HG03520 (cell line): ENCODE data around the gene ATP6V0E2.
"Not testable (repeated sequence)": the region's sequence is repeated elsewhere in the genome, so short reads cannot be mapped to it uniquely, and the experiment has no call there.

Experiments
- ATAC-seq: cut with Tn5 transposase; IDR thresholded peaks from one replicate; pipeline ENCODE4 v1.9.1; 2021; ENCODE audit warnings: mild to moderate bottlenecking, moderate library complexity; ENCODE audit not compliant: unreplicated experiment

ATP6V0E2 gene

GRCh38 chr7:149877890-149878522, 4.2 kb downstream of the ATP6V0E2 start:
- no peak for ATAC-seq

- ATAC-seq: no peak
Observed at GRCh38 chr7:149878523-149878921, 4.8 kb downstream of the ATP6V0E2 start.

DNA sequence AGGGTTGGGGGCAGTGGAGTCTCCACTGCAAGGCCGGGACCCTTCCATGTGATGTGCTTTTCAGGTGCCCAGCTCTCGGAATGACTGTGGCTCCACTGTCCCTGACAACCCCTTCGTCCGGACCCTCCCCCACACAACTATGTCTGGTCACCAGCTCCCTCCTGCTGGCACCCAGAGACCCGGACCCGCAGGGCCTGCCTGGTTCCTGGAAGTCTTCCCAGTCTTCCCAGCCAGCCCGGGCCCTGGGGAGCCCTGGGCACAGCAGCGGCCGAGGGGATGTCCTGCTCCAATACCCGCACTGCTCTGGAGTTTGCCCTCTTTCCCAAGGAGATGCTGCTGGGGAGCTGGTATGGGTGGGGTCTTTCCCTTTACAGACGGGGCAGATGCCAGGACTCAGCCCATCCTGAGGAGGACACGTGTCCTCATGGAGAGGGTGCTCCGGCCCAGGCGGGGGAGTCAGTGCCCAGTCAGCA, 5.5 kb downstream of the ATP6V0E2 start:
- ATAC-seq: no peak

DNA sequence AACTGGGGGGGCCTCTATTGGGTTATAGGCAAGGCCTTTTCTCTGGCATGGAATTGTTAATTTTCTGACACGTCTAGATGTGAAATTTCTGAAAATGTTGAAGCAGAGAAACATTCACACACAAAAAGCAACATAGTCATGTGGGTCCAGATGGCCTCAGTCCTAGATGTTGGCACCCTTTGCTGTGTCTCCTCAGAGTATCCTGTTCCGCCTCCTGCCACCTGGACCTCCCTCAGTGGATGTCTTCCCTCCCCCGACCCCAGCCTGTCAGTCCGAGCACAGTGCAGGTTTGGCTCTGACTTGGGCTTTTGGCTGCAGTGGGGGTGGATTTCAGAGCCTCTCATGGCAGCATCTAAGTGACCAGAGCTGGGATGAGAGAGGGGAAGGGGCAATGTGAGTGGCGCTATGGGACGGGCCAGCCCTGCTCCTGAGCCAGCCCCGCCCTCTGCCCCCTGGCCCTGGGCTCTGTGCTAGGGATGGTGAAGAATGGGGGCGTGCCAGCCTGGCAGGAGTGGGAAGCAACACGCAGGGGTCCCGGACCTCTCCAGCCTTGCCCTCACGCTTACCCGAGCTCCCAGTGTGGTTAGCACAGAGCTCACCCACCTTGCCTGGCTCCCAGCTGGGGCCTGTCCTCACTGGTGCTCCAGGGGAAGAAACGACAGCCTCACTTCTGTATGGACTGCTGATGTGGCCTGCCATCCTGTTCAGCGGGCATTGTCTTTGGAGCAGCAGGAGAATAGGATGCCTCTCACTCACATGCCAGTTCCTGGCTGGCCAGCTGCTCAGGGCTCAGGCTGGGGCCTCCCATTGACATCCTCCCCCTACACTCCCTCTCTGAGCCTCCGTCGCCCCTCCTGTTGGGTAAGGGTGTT, 6.2 kb downstream of the ATP6V0E2 start:
- no peak for ATAC-seq

DNA sequence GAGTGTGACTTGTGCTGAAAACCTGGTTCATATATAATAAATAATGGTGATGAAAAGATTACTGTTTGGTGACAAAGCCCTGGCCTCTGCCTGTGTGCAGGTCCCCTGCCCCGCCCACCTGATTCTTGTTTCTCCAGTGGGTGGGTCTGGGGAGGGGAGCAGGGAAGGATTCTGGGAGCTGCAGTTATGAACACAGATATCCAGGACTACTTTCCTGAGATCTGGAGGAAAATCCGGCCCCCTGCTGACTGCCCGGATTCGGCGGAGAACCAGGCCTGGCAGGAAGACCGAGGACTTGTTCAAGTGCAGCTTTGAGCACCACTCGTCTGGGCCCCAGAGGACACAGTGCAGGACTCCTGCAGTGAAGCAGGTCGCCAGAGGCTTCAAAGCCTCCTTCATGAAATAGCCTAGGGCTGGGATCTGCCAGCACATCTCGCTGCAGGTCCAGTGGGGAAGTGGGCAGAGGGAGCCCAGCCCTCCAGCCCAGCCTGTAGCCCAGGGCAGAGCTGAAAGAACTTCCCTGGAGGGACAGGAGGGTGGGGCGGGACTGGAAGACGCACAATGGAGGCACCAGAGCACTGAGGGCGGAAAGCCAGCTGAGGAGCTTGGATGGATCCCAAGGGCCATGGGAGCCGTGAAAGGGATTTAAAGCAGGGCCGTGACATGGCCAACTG, 7.0 kb downstream of the ATP6V0E2 start:
- no peak for ATAC-seq

GRCh38 chr7:149881328-149882247, 7.8 kb downstream of the ATP6V0E2 start:
- ATAC-seq: no peak

DNA sequence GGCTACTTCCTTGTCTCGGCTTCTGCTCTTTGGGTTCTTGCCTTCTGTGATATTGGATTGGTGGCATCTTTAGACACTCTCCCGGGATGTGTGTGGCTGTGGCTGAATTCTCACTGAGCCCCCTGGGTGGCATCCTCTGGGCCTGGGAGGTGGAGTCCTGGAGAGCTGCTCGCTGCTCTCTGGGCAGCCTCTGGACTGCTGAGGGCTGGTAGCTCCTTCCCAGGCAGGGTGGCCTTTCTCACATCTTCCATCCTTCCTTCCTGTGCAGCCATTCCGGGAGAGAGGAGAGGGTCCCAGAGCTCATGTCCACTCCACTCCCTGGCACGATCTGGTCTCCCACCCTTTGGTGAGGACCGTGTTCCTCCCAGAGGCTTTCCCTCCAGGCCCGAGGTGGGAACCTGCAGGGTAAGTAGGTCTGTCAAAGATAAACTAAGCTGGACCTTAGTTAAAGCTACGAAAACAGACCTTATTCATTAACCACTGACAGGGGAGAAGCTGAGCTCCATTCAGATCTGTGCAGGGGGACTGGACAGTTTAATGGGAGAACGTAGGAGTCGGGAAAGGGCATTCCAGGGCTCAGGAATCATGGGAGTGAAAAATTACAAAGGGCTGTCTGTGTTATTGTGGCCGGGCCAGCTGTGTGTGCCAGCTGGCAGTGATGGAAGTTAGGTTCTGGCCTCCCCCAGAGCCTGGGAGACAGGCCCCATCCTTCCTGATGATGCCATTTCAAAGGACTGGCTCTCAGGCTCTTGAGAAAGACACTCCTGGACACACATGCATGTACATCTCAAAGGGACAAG, 8.7 kb downstream of the ATP6V0E2 start:
- ATAC-seq: no peak

DNA sequence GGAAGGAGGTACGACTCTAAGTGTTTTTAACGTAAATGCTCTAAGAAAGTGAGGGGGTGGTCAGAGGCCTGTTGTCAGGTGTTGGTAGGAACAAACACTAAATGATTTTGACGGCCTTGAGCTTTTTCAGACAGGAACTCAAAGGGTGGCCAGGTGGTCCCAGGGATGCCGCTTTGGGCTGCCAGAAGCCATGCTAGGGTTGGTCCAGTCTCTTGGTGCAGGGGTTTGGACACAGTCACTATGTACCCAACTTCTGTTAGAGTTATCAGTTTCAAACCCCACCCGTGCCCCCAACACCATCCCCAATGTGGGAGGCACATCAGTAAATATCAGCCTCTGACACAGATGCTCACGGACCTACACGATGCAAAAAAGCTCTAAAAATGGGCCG, 9.3 kb downstream of the ATP6V0E2 start:
- no peak for ATAC-seq

DNA sequence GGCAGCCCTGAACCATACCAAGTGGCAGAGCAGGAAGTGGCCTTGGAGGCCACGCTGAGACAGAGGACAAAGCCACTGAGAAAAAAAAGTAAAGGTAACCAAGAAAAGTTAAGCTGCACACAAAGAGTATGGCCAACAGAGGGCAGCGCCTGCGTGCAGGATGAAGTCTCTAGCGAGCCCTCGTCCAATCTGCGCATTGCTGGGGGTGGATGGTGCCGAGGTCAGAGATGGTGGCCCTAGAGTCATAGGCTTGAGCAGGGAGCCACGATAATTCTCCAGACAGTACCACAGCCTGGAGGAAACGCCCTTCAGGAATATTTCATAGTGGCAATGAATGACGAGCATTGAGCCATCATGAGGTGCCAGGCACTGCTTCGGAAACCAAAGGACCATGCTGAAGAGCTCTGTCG, 9.7 kb downstream of the ATP6V0E2 start:
- peak; percentile 64 for ATAC-seq

- no peak for ATAC-seq
Observed at GRCh38 chr7:149884016-149884415, 10.2 kb downstream of the ATP6V0E2 start.

DNA sequence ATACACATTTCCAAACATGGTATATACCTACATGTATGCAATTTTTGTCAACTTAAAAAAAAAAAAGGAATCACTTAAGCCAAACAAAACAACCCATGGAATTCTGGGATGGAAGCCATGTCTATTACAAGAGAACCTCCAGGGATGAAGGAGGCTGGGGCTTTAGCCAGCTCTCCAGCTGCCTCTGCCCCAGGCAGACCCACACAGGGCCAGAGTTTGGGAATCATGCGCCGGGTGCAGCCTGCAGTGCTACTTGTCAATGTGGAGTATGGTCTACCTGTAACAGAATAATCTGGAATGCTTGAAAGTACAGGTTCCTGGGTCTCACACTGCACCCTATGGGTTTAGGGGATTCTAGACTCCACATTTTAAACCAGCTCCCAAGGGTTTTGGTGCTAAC, 10.8 kb downstream of the ATP6V0E2 start:
- ATAC-seq: no peak

GRCh38 chr7:149885191-149886017, 11.6 kb downstream of the ATP6V0E2 start:
- ATAC-seq: no peak

- no peak for ATAC-seq
Observed at GRCh38 chr7:149886018-149886415, 12.2 kb downstream of the ATP6V0E2 start.

GRCh38 chr7:149887311-149887710, 13.5 kb downstream of the ATP6V0E2 start:
- no peak for ATAC-seq

- not testable (repeated sequence) for ATAC-seq
Observed at GRCh38 chr7:149890715-149891114, 16.9 kb downstream of the ATP6V0E2 start.

- not testable (repeated sequence) for ATAC-seq
Observed at GRCh38 chr7:149894957-149895356, 21.2 kb downstream of the ATP6V0E2 start.

DNA sequence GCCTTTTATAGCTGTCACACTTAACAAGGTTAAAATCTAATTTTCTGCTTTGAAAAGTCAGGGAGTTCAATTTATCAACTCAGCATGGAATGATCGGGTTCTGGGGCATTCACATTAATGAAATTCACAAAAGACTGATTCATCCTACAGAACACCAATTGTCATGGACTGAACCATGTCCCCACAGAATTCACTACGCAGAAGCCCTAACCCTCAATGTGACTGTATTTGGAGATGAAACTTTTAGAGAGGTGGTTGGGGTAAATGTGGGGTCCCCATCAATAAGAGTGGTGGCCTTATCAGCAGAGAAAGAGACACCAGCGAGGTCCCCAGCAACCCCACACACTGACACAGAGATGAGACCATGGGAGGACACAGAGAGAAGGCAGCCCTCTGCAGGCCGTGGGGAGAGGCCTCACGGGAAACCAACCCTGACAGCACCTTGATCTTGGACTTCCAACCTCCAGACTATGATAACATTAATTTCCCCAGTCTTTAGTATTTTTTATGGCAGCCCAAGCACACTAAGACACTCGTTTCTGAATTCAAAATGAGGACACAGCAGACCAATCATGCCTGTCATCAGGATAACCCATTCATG, 34.1 kb downstream of the ATP6V0E2 start:
- not testable (repeated sequence) for ATAC-seq

DNA sequence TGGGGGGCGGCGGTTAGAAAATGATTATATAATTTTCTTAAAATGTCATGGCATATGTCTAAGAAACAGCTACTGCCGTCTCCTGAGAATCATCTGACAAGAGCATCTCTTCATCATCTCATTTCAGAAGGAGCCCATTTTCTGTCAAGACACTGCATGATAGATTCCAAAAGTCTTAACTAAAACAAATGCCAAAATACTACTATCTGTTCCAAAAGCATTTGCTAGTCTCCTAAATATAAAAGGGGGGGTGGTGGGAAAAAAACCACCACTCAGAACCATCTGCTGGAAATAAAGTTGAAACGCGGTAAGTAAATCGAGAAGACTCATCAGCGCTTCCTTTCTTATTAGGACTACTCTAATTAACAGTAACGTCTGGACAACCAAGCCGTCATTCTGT, 36.5 kb downstream of the ATP6V0E2 start:
- not testable (repeated sequence) for ATAC-seq
